PC-3 (cell line): ENCODE measurements around the gene GULP1. TPM values are rescaled to one million over a fixed set of nuclear protein-coding genes. Genes with fewer than 3 reads are reported as not detected.
A peak's percentile ranks its signal among the peaks of the same experiment; 100 is the strongest.

Experiments used
- ATAC-seq: fragments of 200-7000 bp; cut with Tn5 transposase; 2 replicates; pipeline ENCODE4 v1.9.1; 2020; ENCODE audit warnings: mild to moderate bottlenecking, moderate library complexity
- BruUV-seq: library from RNA; stranded (reverse); fragments of 400-500 nt; replicated peaks from 2 replicates; lab custom pipeline; 2021; lab: Mats Ljungman, UMichigan
- CTCF ChIA-PET: fragments of 300-600 bp; sonication (Branson Sonifier 250); formaldehyde crosslinking; loops from one replicate; lab custom pipeline; 2022; ENCODE audit warnings: antibody characterized with exemption; lab: Charles Lee
- POLR2A ChIA-PET: fragments of 300-600 bp; sonication (Branson Sonifier 250); formaldehyde crosslinking; loops from one replicate; lab custom pipeline; 2022; ENCODE audit warnings: antibody characterized with exemption; ENCODE audit not compliant: unreplicated experiment; lab: Charles Lee
- DNase-seq: peaks from one replicate; pipeline ENCODE4 v3.0.0-alpha.2; 2015
- H2AFZ ChIP-seq: fragments of 300-600 bp; sonication (generic); 2 replicates; pipeline ENCODE4 v1.6.0; 2016; ENCODE audit warnings: antibody characterized with exemption, low read length
- H3F3A ChIP-seq: fragments of 300-600 bp; sonication (generic); one replicate; pipeline ENCODE4 v1.6.0; 2017; ENCODE audit warnings: antibody characterized with exemption, low read length, control low read depth, mild to moderate bottlenecking; ENCODE audit not compliant: unreplicated experiment
- H3K27ac ChIP-seq: fragments of 300-600 bp; sonication (generic); 2 replicates; pipeline ENCODE4 v1.5.1; 2016; ENCODE audit warnings: mild to moderate bottlenecking, low read length
- H3K27me3 ChIP-seq: fragments of 300-600 bp; sonication (generic); 2 replicates; pipeline ENCODE4 v1.6.1; 2016; ENCODE audit warnings: low read length, mixed read lengths
- H3K36me3 ChIP-seq: fragments of 300-600 bp; sonication (generic); 2 replicates; pipeline ENCODE4 v1.6.1; 2016; ENCODE audit warnings: low read depth, mixed run types, low read length, mixed read lengths
- H3K4me1 ChIP-seq: fragments of 300-600 bp; sonication (generic); 2 replicates; pipeline ENCODE4 v1.5.1; 2016; ENCODE audit warnings: low read length; ENCODE audit not compliant: insufficient read depth
- H3K4me2 ChIP-seq: fragments of 300-600 bp; sonication (generic); 2 replicates; pipeline ENCODE4 v1.6.0; 2016; ENCODE audit warnings: low read length
- H3K4me3 ChIP-seq: fragments of 300-600 bp; sonication (generic); 2 replicates; pipeline ENCODE4 v1.5.1; 2016; ENCODE audit warnings: mild to moderate bottlenecking, low read length, mixed read lengths
- H3K79me2 ChIP-seq: fragments of 300-600 bp; sonication (generic); 2 replicates; pipeline ENCODE4 v1.6.1; 2017; ENCODE audit warnings: low read length, mixed read lengths
- H3K9ac ChIP-seq: fragments of 300-600 bp; sonication (generic); 2 replicates; pipeline ENCODE4 v1.6.0; 2016; ENCODE audit warnings: mild to moderate bottlenecking, low read length
- H3K9me2 ChIP-seq: fragments of 300-600 bp; sonication (generic); replicated peaks from 2 replicates; pipeline ENCODE4 v1.6.1; 2016; ENCODE audit warnings: mixed run types, low read length, mixed read lengths
- H3K9me3 ChIP-seq: fragments of 300-600 bp; sonication (generic); 2 replicates; pipeline ENCODE4 v1.6.1; 2016; ENCODE audit warnings: low read length, mixed read lengths
- H4K20me1 ChIP-seq: fragments of 300-600 bp; sonication (generic); 2 replicates; pipeline ENCODE4 v1.6.1; 2016; ENCODE audit warnings: low read length, mixed read lengths
- EZH2 ChIP-seq: fragments of 300-600 bp; sonication (generic); IDR thresholded peaks from one replicate; pipeline ENCODE4 v1.6.1; 2017; ENCODE audit warnings: antibody characterized with exemption, mild to moderate bottlenecking, low read length; ENCODE audit not compliant: unreplicated experiment
- EZH2phosphoT487 ChIP-seq: fragments of 300-600 bp; sonication (generic); IDR thresholded peaks from 2 replicates; pipeline ENCODE4 v1.6.1; 2018; ENCODE audit warnings: mild to moderate bottlenecking, antibody characterized with exemption, low read length, borderline replicate concordance
- intact Hi-C: fragments of 100-400 bp; cut with micrococcal nuclease; formaldehyde crosslinking; loops from 2 replicates; pipeline ENCODE4 v1.9.0; 2023
- total RNA-seq: library from RNA; depleted of rRNA; stranded (reverse); fragments of >200 nt; gene quantifications from 2 replicates; pipeline ENCODE4 v1.2.3, GENCODE V29; 2014
- TF ChIP-seq, protein P1 (sequence below): fragments of 300-600 bp; sonication (generic); conservative IDR thresholded peaks from 2 replicates; pipeline ENCODE4 v1.5.1; 2017; ENCODE audit warnings: antibody characterized with exemption, low read depth, mild to moderate bottlenecking, low read length

Gene GULP1
- total RNA-seq, 1 experiment from 2014 or later, result 25.5 TPM

DNA sequence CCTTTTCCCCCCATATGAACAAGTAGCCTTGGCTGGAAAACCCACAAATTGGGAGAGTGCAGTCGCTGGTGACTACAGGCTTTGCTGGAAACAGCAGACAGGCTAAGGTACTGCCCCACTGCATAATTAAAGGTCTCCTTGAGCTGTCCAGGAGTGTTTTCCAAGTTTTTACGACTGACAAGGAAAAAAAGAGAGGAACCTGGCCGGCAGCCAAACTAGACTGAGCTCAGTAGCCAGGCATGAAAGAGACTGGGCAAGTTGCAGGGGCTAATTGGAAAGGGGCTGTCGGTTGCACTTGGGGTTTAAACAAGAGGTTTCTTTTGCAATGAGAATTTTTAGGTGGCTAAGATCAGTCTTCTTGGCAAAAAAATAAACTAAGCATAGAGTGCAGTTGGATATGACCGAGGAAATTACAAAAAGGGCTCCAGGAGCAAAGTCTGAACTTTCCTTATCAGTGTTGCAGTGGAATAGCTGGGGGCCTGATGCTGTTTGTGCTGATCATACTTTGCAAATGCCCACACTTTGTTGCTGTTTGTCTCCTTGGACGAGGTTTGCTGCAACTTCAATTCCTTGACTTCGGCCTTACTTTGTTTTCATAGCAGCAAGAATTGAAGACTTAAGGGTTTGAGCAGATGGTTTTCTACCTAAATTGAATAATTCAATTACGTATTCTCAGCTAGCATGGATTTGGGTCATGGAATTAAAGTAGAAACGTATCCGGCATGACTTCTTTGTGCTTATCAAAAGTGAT is 2.1 kb downstream of the GULP1 start:
- Histone ChIP-seq H3K36me3 (peaks cover 23% of the 10 kb centered on the region), H3F3A (peaks cover 9% of the 10 kb centered on the region), H3K4me2 (peak overlapping the region; percentile 85), H3K4me1 (peaks cover 33% of the 10 kb centered on the region), H4K20me1 (no peaks in the 10 kb centered on the region), H3K27me3 (no peaks in the 10 kb centered on the region), H2AFZ (peak overlapping the region; percentile 93), H3K4me3 (peak overlapping the region; percentile 87), H3K79me2 (peaks cover 73% of the 10 kb centered on the region), H3K9me2 (no peaks in the 10 kb centered on the region), H3K27ac (peak overlapping the region; percentile 83), H3K9ac (peak overlapping the region; percentile 90), H3K9me3 (peaks cover 10% of the 10 kb centered on the region)
- intact Hi-C loops, result loop anchor here (1.0 to 5.0 kb wide), 9 partner anchors 25 to 791 kb away; no protein-coding TSS in a partner anchor
- TF ChIP-seq EZH2 (no peak), EZH2phosphoT487 (no peak)
- TF ChIP-seq, protein P1, sequence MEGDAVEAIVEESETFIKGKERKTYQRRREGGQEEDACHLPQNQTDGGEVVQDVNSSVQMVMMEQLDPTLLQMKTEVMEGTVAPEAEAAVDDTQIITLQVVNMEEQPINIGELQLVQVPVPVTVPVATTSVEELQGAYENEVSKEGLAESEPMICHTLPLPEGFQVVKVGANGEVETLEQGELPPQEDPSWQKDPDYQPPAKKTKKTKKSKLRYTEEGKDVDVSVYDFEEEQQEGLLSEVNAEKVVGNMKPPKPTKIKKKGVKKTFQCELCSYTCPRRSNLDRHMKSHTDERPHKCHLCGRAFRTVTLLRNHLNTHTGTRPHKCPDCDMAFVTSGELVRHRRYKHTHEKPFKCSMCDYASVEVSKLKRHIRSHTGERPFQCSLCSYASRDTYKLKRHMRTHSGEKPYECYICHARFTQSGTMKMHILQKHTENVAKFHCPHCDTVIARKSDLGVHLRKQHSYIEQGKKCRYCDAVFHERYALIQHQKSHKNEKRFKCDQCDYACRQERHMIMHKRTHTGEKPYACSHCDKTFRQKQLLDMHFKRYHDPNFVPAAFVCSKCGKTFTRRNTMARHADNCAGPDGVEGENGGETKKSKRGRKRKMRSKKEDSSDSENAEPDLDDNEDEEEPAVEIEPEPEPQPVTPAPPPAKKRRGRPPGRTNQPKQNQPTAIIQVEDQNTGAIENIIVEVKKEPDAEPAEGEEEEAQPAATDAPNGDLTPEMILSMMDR, result no peak
- ChIA-PET CTCF (no interaction called here), POLR2A (interaction anchor here (0.5 to 1.0 kb wide), 2 partner anchors 26 to 221 kb away, joined by 5 read pairs; no protein-coding TSS in a partner anchor)
- ATAC-seq, result peak; percentile 40
- DNase-seq, result peak; percentile 86
- BruUV-seq, result no TSS peak

GRCh38 chr2:188294352-188294926 is 2.8 kb downstream of the GULP1 start:
- no peaks in the 10 kb centered on the region for H3K27me3 ChIP-seq
- intact Hi-C loops, result loop anchor here (1.0 to 5.0 kb wide), 7 partner anchors 24 to 792 kb away; no protein-coding TSS in a partner anchor
- H3K79me2 ChIP-seq, result peaks cover 75% of the 10 kb centered on the region
- peaks cover 11% of the 10 kb centered on the region for H3K9me3 ChIP-seq
- no peaks in the 10 kb centered on the region for H4K20me1 ChIP-seq
- H3K9ac ChIP-seq, result peak overlapping the region; percentile 90
- peak overlapping the region; percentile 85 for H3K4me2 ChIP-seq
- DNase-seq, result peak; percentile 47
- peak overlapping the region; percentile 83 for H3K27ac ChIP-seq
- ATAC-seq, result no peak
- ChIA-PET CTCF (no interaction called here), POLR2A (no interaction called here)
- TF ChIP-seq EZH2phosphoT487 (no peak), EZH2 (no peak)
- TF ChIP-seq, protein P1, result no peak
- BruUV-seq, result no TSS peak
- H2AFZ ChIP-seq, result peak overlapping the region; percentile 93
- peaks cover 12% of the 10 kb centered on the region for H3F3A ChIP-seq
- H3K9me2 ChIP-seq, result no peaks in the 10 kb centered on the region
- peaks cover 36% of the 10 kb centered on the region for H3K4me1 ChIP-seq
- peaks cover 24% of the 10 kb centered on the region for H3K36me3 ChIP-seq
- peak overlapping the region; percentile 87 for H3K4me3 ChIP-seq
